GM12878 (cell line): ENCODE data around the gene LMAN2. TPM values are rescaled to one million over a fixed set of nuclear protein-coding genes. Genes with fewer than 3 reads are reported as not detected.

Source experiments
- ATAC-seq: fragments of 200-7000 bp; cut with Tn5 transposase; 3 replicates; pipeline ENCODE4 v1.9.1; 2020; ENCODE audit warnings: mild to moderate bottlenecking, moderate library complexity
- BruUV-seq: library from RNA; stranded (reverse); fragments of 400-500 nt; replicated peaks from 2 replicates; lab custom pipeline; 2021; lab: Mats Ljungman, UMichigan
- CTCF ChIA-PET: fragments of 300-600 bp; sonication (Branson Sonifier 250); formaldehyde crosslinking; extraction: SDS; loops from one replicate; lab custom pipeline; 2021; ENCODE audit warnings: inconsistent platforms; lab: Yijun Ruan, JAX
- POLR2A ChIA-PET: fragments of 350-600 bp; formaldehyde crosslinking; extraction: SDS; loops from one replicate; lab custom pipeline; 2021; ENCODE audit warnings: inconsistent platforms; lab: Charles Lee
- RAD21 ChIA-PET: fragments of 300-600 bp; sonication (Branson Sonifier 250); formaldehyde crosslinking; loops from one replicate; lab custom pipeline; 2023; ENCODE audit warnings: antibody characterized with exemption; ENCODE audit not compliant: unreplicated experiment; lab: Charles Lee
- SMC1A ChIA-PET: fragments of 300-600 bp; sonication (Branson Sonifier 250); formaldehyde crosslinking; loops from one replicate; lab custom pipeline; 2023; ENCODE audit not compliant: unreplicated experiment, uncharacterized antibody; lab: Charles Lee
- DNase-seq: peaks from one replicate; pipeline ENCODE4 v3.0.0-alpha.2; 2011; ENCODE audit warnings: low read depth, low spot score
- FAIRE-seq: peaks from 3 replicates; lab custom pipeline; 2011; peaks lifted over from hg19 to GRCh38; lab: Jason Lieb, UNC
- H2AFZ ChIP-seq: 2 replicates; pipeline ENCODE4 v1.6.0; 2011; ENCODE audit warnings: low read depth, low read length, control low read depth; ENCODE audit not compliant: control insufficient read depth
- H3K27ac ChIP-seq: 2 replicates; pipeline ENCODE4 v1.5.1; 2011; ENCODE audit warnings: control low read depth; ENCODE audit not compliant: control insufficient read depth, insufficient read depth
- H3K27me3 ChIP-seq, 2 experiments: replicated peaks in 1 of 2; 2 replicates each; pipeline versions ENCODE4 v1.6.0 to v1.6.1; 2011; ENCODE audit warnings: low read length in 1 of 2; ENCODE audit not compliant: control insufficient read depth in 2 of 2, insufficient read depth in 2 of 2
- H3K36me3 ChIP-seq, 2 experiments: 2 replicates each; pipeline ENCODE4 v1.5.1; 2011; ENCODE audit warnings: low read length in 1 of 2; ENCODE audit not compliant: control insufficient read depth in 2 of 2, insufficient read depth in 2 of 2
- H3K4me1 ChIP-seq: 2 replicates; pipeline ENCODE4 v1.6.1; 2011; ENCODE audit warnings: mild to moderate bottlenecking, low read length, moderate library complexity, mixed read lengths; ENCODE audit not compliant: control insufficient read depth, insufficient read depth
- H3K4me2 ChIP-seq: 2 replicates; pipeline ENCODE4 v1.6.0; 2011; ENCODE audit warnings: control low read depth; ENCODE audit not compliant: control insufficient read depth, insufficient read depth
- H3K4me3 ChIP-seq: fragments of 200-600 bp; sonication (generic); 2 replicates; pipeline ENCODE4 v1.5.1; 2016
- H3K79me2 ChIP-seq: 2 replicates; pipeline ENCODE4 v1.6.0; 2011; ENCODE audit warnings: low read length; ENCODE audit not compliant: control insufficient read depth, insufficient read depth
- H3K9ac ChIP-seq: 2 replicates; pipeline ENCODE4 v1.8.0; 2011; ENCODE audit warnings: low read length, control low read depth, mixed read lengths; ENCODE audit not compliant: control insufficient read depth, insufficient read depth
- H3K9me3 ChIP-seq: replicated peaks from 3 replicates; pipeline ENCODE4 v1.5.1; 2011; ENCODE audit warnings: mild to moderate bottlenecking, low read length; ENCODE audit not compliant: control insufficient read depth, insufficient read depth
- H4K20me1 ChIP-seq: 2 replicates; pipeline ENCODE4 v1.6.0; 2011; ENCODE audit not compliant: control insufficient read depth, insufficient read depth
- CTCF ChIP-seq, 3 experiments: IDR thresholded peaks in 2 of 3; conservative IDR thresholded peaks in 1 of 3; 2 replicates each; pipeline ENCODE4 v1.5.1; 2011; ENCODE audit warnings: low read depth in 3 of 3, low read length in 3 of 3, mild to moderate bottlenecking in 3 of 3, control low read depth in 2 of 3, moderate library complexity in 2 of 3, inconsistent platforms in 1 of 3, mixed read lengths in 1 of 3; ENCODE audit not compliant: control insufficient read depth in 2 of 3, insufficient read depth in 1 of 3; ENCODE audit errors: extremely low read depth in 1 of 3
- MLLT1 ChIP-seq: fragments of 450-650 bp; IDR thresholded peaks from 2 replicates; pipeline ENCODE4 v1.6.1; 2016; ENCODE audit warnings: mild to moderate bottlenecking
- MTA3 ChIP-seq: IDR thresholded peaks from 2 replicates; pipeline ENCODE4 v1.6.1; 2012; ENCODE audit warnings: low read length, inconsistent platforms, borderline replicate concordance
- RAD21 ChIP-seq: IDR thresholded peaks from 2 replicates; pipeline ENCODE4 v1.6.1; 2011; ENCODE audit warnings: mild to moderate bottlenecking, low read depth, low read length, moderate library complexity; ENCODE audit not compliant: insufficient read depth
- SMC3 ChIP-seq: IDR thresholded peaks from 2 replicates; pipeline ENCODE4 v1.6.1; 2011; ENCODE audit warnings: low read length, improper control_type of control experiment, borderline replicate concordance
- WGBS: methylation state at CpG from one replicate; pipeline ENCODE4 v1.1.6; 2016; ENCODE audit warnings: low lambda C conversion rate; ENCODE audit not compliant: insufficient replicate concordance, insufficient coverage; ENCODE audit errors: missing lambda C conversion rate; 5-methylcytosine and 5-hydroxymethylcytosine counted together
- in situ Hi-C: fragments of 300-500 bp; cut with MboI; formaldehyde crosslinking; loops from 9 replicates; pipeline ENCODE4 v1.14.3; 2018; ENCODE audit warnings: mixed read lengths
- intact Hi-C: fragments of 100-400 bp; cut with micrococcal nuclease; formaldehyde crosslinking; loops from one replicate; pipeline ENCODE4 v1.14.2; 2022; ENCODE audit not compliant: unreplicated experiment
- polyA plus RNA-seq, 11 experiments: library from polyadenylated mRNA; depleted of rRNA in 4 of 11; unstranded in 6 of 11; stranded (reverse) in 5 of 11; fragments of >200 nt; fragmentation: Nextera tagmentation in 4 of 11; fragmentation: Illumina TruSeq in 1 of 11; extraction: Ambion mirVana in 4 of 11; extraction: Trizol in 1 of 11; gene quantifications; 1 replicate in 1 of 11; 2 replicates in 10 of 11; pipeline versions ENCODE4 v1.2.1 to v1.2.3, GENCODE V29; 2011 to 2016; ENCODE audit warnings: inconsistent platforms in 2 of 11, missing spikeins in 2 of 11, low read depth in 1 of 11
- total RNA-seq, 4 experiments: library from RNA; depleted of rRNA in 3 of 4; stranded (reverse); fragments of >200 nt in 3 of 4; fragmentation: Illumina TruSeq in 1 of 4; extraction: Trizol in 1 of 4; gene quantifications; 2 replicates each; pipeline versions ENCODE4 v1.2.1 to v1.2.3, GENCODE V29; 2013 to 2021

LMAN2 gene
- total and polyA plus RNA-seq, 10 of the 15 experiments (the other 5 are each of a cell fraction or from before 2014, with no cell fraction given), result 2.4 to 264 (median 147) TPM

GRCh38 chr5:177382423-177383029 is 31.1 kb upstream of the LMAN2 start:
- CTCF ChIA-PET, result interaction anchor here (1.0 to 2.5 kb wide), 6 partner anchors 13 to 269 kb away, joined by 3 to 22 read pairs (median 6); partner anchors contain the start of gene LMAN2
- WGBS, result 59% methylated on average over 11 of the region's 11 CpGs
- BruUV-seq, result no TSS peak
- H3K9ac ChIP-seq, result no peak overlapping the region
- TF ChIP-seq MTA3 (no peak), RAD21 (peak; percentile 29; the same call in 1 of the 2 replicates), CTCF (IDR thresholded peaks at IDR 0.05 in 2 of 3, conservative IDR thresholded peaks at IDR 0.05 in 1 of 3; ENCODE audit: control insufficient read depth in 2 of 3, extremely low read depth in 1 of 3, insufficient read depth in 1 of 3, low read depth in 3 of 3, low read length in 3 of 3) (peak; percentile 17 to 25 (median 20); a peak in 3 of 6 replicates), SMC3 (peak; percentile 13; the same call in 1 of the 2 replicates), MLLT1 (no peak)
- TF ChIP-seq, all 136 proteins: peak for 3
- ATAC-seq, result peak; percentile 31
- no peak for DNase-seq
- Histone ChIP-seq H3K4me3 (no peak overlapping the region), H3K27me3 (no peaks in the 10 kb centered on the region), H4K20me1 (no peaks in the 10 kb centered on the region), H3K9me3 (no peaks in the 10 kb centered on the region), H3K79me2 (no peaks in the 10 kb centered on the region), H2AFZ (no peak overlapping the region), H3K4me1 (peaks cover 6% of the 10 kb centered on the region), H3K4me2 (no peak overlapping the region), H3K27ac (no peak overlapping the region), H3K36me3 (no peaks in the 10 kb centered on the region)
- no peak for FAIRE-seq
- intact Hi-C loops, result no loop called here
- in situ Hi-C loops, result loop anchor here (25.0 kb wide), 1 partner anchor 1345 kb away; no protein-coding TSS in a partner anchor
- ChIA-PET SMC1A (interaction anchor here (0.6 to 1.4 kb wide), 5 partner anchors 12 to 780 kb away, joined by 3 to 5 read pairs (median 3); no protein-coding TSS in a partner anchor), POLR2A (interaction anchor here (0.6 to 1.0 kb wide), 2 partner anchors 30 to 31 kb away, joined by 3 read pairs; partner anchors contain the start of gene LMAN2), RAD21 (interaction anchor here (0.7 to 1.5 kb wide), 4 partner anchors 13 to 38 kb away, joined by 3 to 5 read pairs (median 4); no protein-coding TSS in a partner anchor)
